Panc1 (cell line): ENCODE data around the gene TIMP3. TPM values are rescaled to one million over a fixed set of nuclear protein-coding genes. Genes with fewer than 3 reads are reported as not detected.
"Not testable (repeated sequence)": the region's sequence is repeated elsewhere in the genome, so short reads cannot be mapped to it uniquely, and the experiment has no call there.

Experiments
- ATAC-seq: fragments of 200-7000 bp; cut with Tn5 transposase; 2 replicates; pipeline ENCODE4 v1.9.1; 2020; ENCODE audit warnings: mild to moderate bottlenecking, moderate library complexity
- BruUV-seq: library from RNA; stranded (reverse); fragments of 400-500 nt; replicated peaks from 2 replicates; lab custom pipeline; 2021; lab: Mats Ljungman, UMichigan
- CTCF ChIA-PET: fragments of 300-600 bp; sonication (Branson Sonifier 250); formaldehyde crosslinking; loops from one replicate; lab custom pipeline; 2022; ENCODE audit warnings: antibody characterized with exemption; lab: Charles Lee
- POLR2A ChIA-PET: fragments of 300-600 bp; sonication (Branson Sonifier 250); formaldehyde crosslinking; loops from one replicate; lab custom pipeline; 2022; ENCODE audit warnings: antibody characterized with exemption; lab: Charles Lee
- DNase-seq: peaks from one replicate; pipeline ENCODE4 v3.0.0-alpha.2; 2010; ENCODE audit warnings: low read depth, low spot score
- H3K27ac ChIP-seq: 2 replicates; pipeline ENCODE4 v1.5.1; 2011; ENCODE audit warnings: mild to moderate bottlenecking, low read length, inconsistent platforms
- H3K27me3 ChIP-seq: fragments of 200-500 bp; sonication (Bioruptor generic); 2 replicates; pipeline ENCODE4 v1.6.0; 2014; ENCODE audit warnings: low read length, inconsistent platforms; ENCODE audit not compliant: control insufficient read depth, insufficient read depth
- H3K36me3 ChIP-seq: fragments of 200-500 bp; sonication (Bioruptor generic); 2 replicates; pipeline ENCODE4 v1.5.1; 2014; ENCODE audit warnings: inconsistent platforms, mild to moderate bottlenecking, low read length, moderate library complexity; ENCODE audit not compliant: control insufficient read depth, insufficient read depth
- H3K4me1 ChIP-seq: 2 replicates; pipeline ENCODE4 v1.5.1; 2011; ENCODE audit warnings: inconsistent platforms, mild to moderate bottlenecking, low read length, moderate library complexity; ENCODE audit not compliant: control insufficient read depth, insufficient read depth
- H3K4me3 ChIP-seq, 2 experiments: 2 replicates each; pipeline ENCODE4 v1.5.1; 2011 to 2012; ENCODE audit warnings: low read depth in 2 of 2, low read length in 2 of 2, mild to moderate bottlenecking in 2 of 2, inconsistent platforms in 1 of 2, moderate library complexity in 1 of 2
- H3K9me3 ChIP-seq: fragments of 200-500 bp; sonication (Bioruptor generic); 2 replicates; pipeline ENCODE4 v1.5.1; 2014; ENCODE audit warnings: low read depth, mild to moderate bottlenecking, inconsistent platforms, low read length, moderate library complexity; ENCODE audit not compliant: control insufficient read depth, insufficient read depth
- CTCF ChIP-seq: fragments of 450-650 bp; IDR thresholded peaks from 2 replicates; pipeline ENCODE4 v1.5.1; 2017; ENCODE audit warnings: mild to moderate bottlenecking
- POLR2AphosphoS5 ChIP-seq: IDR thresholded peaks from 2 replicates; pipeline ENCODE4 v1.6.1; 2012; ENCODE audit warnings: mild to moderate bottlenecking, low read depth, low read length, moderate library complexity
- REST ChIP-seq, 2 experiments: IDR thresholded peaks; 2 replicates each; pipeline ENCODE4 v1.6.1; 2011 to 2012; ENCODE audit warnings: low read depth in 2 of 2, control low read depth in 1 of 2, low read length in 1 of 2, mild to moderate bottlenecking in 1 of 2, moderate library complexity in 1 of 2; ENCODE audit not compliant: insufficient read depth in 1 of 2
- SIN3A ChIP-seq: IDR thresholded peaks from 2 replicates; pipeline ENCODE4 v1.6.1; 2012; ENCODE audit warnings: low read depth, mild to moderate bottlenecking, low read length, moderate library complexity, borderline replicate concordance; ENCODE audit not compliant: insufficient read depth
- TCF7L2 ChIP-seq: IDR thresholded peaks from 2 replicates; pipeline ENCODE4 v1.6.1; 2011; ENCODE audit warnings: mild to moderate bottlenecking, low read depth, low read length, inconsistent platforms
- in situ Hi-C: cut with HindIII; loops from 2 replicates; pipeline ENCODE4 v1.10.0; 2016; ENCODE audit warnings: low sequenced_read_pairs, low pct_unique_long_range_greater_than_20kb
- intact Hi-C: fragments of 100-400 bp; cut with micrococcal nuclease; formaldehyde crosslinking; loops from one replicate; pipeline ENCODE4 v1.10.0; 2022; ENCODE audit not compliant: unreplicated experiment
- total RNA-seq: library from RNA; stranded (reverse); gene quantifications from one replicate; pipeline ENCODE4 v1.2.1, GENCODE V29; 2021; ENCODE audit not compliant: unreplicated experiment

The TIMP3 gene
- total RNA-seq, 1 experiment from 2014 or later: 0.67 TPM

- no peaks in the 10 kb centered on the region for H3K4me1 ChIP-seq
- no peaks in the 10 kb centered on the region for H3K9me3 ChIP-seq
- in situ Hi-C loops: no loop called here
- ChIA-PET CTCF (no interaction called here), POLR2A (no interaction called here)
- ATAC-seq (no peak), DNase-seq (no peak)
- TF ChIP-seq TCF7L2: no peak
- TF ChIP-seq REST (IDR thresholded peaks at IDR 0.05; ENCODE audit: insufficient read depth in 1 of 2, low read depth in 2 of 2, low read length in 1 of 2): no peak
- no peak for TF ChIP-seq SIN3A
- no peak for TF ChIP-seq POLR2AphosphoS5
- no peak for TF ChIP-seq CTCF
- BruUV-seq: no TSS peak
- no peak overlapping the region for H3K27ac ChIP-seq
- no peaks in the 10 kb centered on the region for H3K27me3 ChIP-seq
- no peaks in the 10 kb centered on the region for H3K36me3 ChIP-seq
- no peak overlapping the region for H3K4me3 ChIP-seq
- intact Hi-C loops: no loop called here
Measured at GRCh38 chr22:32868946-32869345, 67.4 kb downstream of the TIMP3 start.

DNA sequence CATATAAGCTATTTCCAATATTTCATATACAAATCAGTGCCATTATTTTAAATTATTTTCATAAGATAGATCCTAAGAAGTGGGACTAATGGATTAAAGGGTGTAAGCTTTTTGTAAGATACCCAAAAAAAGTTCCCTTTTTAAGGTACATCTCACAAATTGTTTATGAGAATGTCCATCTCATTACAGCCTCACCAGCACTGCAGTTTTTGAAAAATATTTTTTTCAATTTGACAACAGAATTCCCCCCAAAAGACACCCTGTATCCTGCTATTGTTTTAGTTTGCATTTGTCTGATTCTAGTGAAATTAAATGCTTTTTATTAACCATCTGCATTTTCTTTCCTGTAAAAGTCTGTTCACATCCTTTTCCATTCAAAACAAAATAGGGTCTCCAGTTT is 69.0 kb downstream of the TIMP3 start:
- Histone ChIP-seq H3K36me3 (no peaks in the 10 kb centered on the region), H3K4me3 (no peak overlapping the region), H3K9me3 (no peaks in the 10 kb centered on the region), H3K4me1 (no peaks in the 10 kb centered on the region), H3K27ac (no peak overlapping the region), H3K27me3 (no peaks in the 10 kb centered on the region)
- no TSS peak for BruUV-seq
- TF ChIP-seq SIN3A: no peak
- no peak for TF ChIP-seq TCF7L2
- no peak for TF ChIP-seq REST (IDR thresholded peaks at IDR 0.05; ENCODE audit: insufficient read depth in 1 of 2, low read depth in 2 of 2, low read length in 1 of 2)
- no peak for TF ChIP-seq CTCF
- in situ Hi-C loops (no loop called here), intact Hi-C loops (no loop called here)
- ATAC-seq (no peak), DNase-seq (no peak)
- ChIA-PET POLR2A (no interaction called here), CTCF (no interaction called here)

DNA sequence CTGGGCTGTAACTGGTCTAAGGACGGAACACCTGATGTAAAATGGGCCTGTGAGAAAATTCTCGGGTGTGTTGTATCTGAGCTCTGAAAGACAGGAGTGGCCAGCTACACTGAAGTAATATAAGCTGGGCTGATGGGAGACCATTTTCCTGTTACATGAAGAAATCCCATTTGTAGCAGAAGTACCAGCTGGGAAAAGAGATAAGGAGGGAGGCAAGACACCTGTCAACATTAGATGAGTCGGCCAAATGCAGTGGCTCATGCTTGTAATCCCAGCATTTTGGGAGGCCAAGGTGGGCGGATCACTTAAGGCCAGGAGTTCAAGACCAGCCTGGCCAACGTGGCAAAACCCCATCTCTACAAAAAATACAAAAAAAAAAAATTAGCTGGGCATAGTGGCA is 72.1 kb downstream of the TIMP3 start:
- CTCF ChIA-PET, BruUV-seq, H3K4me1 ChIP-seq, intact Hi-C loops, H3K27me3 ChIP-seq, H3K36me3 ChIP-seq, H3K4me3 ChIP-seq, in situ Hi-C loops, H3K27ac ChIP-seq, POLR2A ChIA-PET, ATAC-seq, H3K9me3 ChIP-seq, DNase-seq: not testable (repeated sequence)
